Loucy (cell line): Measurements from ENCODE around the gene ABHD2.
A peak's percentile ranks its signal among the peaks of the same experiment; 100 is the strongest.

ENCODE experiments used
- CTCF ChIP-seq: fragments of 200-600 bp; sonication (generic); conservative IDR thresholded peaks from 2 replicates; pipeline ENCODE4 v1.5.1; 2014; ENCODE audit warnings: mild to moderate bottlenecking, antibody characterized with exemption, low read length
- EZH2phosphoT487 ChIP-seq: fragments of 200-600 bp; IDR thresholded peaks from 2 replicates; pipeline ENCODE4 v1.6.1; 2018; ENCODE audit warnings: antibody characterized with exemption, mild to moderate bottlenecking, moderate library complexity, borderline replicate concordance

GRCh38 chr15:89206908-89207331 is 118.7 kb downstream of the ABHD2 start:
- peak; percentile 98 for TF ChIP-seq CTCF
- no peak for TF ChIP-seq EZH2phosphoT487
